ENCODE data around the gene PLRG1. TPM values are rescaled to one million over a fixed set of nuclear protein-coding genes. Genes with fewer than 3 reads are reported as not detected.

The PLRG1 gene
- total RNA-seq, 2 experiments from 2014 or later, result 41.7 to 104 TPM

DNA sequence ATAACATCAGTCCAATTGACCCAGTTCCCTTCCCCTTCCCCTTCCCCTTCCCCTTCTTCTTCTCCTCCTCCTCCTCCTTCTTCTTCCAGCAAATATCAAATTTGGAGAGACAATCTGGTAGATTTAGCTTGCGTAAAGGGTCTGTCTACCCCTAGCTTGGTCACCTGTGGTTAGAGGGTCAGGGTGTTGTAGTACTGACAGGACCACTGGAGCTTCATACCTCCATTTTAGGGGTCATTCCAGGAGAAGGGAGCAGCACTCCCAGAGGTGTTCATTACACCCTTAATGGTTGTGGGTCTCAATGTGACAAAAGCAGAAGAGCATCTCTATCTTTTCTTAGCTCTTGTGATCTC, 8.9 kb upstream of the PLRG1 start:
- DNase-seq (ENCODE audit: low spot score), result no peak
- Histone ChIP-seq H3K4me1 (ENCODE audit: insufficient read depth, low read length, poor library complexity, severe bottlenecking) (no peaks in the 10 kb centered on the region), H4K20me1 (ENCODE audit: insufficient read depth, low read length) (no peaks in the 10 kb centered on the region), H3K9me2 (ENCODE audit: insufficient read depth, low read length) (no peaks in the 10 kb centered on the region), H3K27ac (ENCODE audit: low read depth, low read length, poor library complexity, severe bottlenecking) (no peak overlapping the region), H3K4me3 (ENCODE audit: low read depth, low read length, poor library complexity, severe bottlenecking) (no peak overlapping the region), H3K9me3 (ENCODE audit: low read length) (no peaks in the 10 kb centered on the region), H3K36me3 (ENCODE audit: insufficient read depth, low read length) (no peaks in the 10 kb centered on the region), H2AFZ (ENCODE audit: low read length) (no peak overlapping the region), H3K4me2 (ENCODE audit: low read length) (no peak overlapping the region), H3K79me2 (ENCODE audit: insufficient read depth, low read depth, low read length) (no peaks in the 10 kb centered on the region)
- CTCF ChIA-PET (ENCODE audit: unreplicated experiment), result interaction anchor here (0.6 to 1.1 kb wide), 2 partner anchors 59 to 65 kb away, joined by 3 to 5 read pairs; no protein-coding TSS in a partner anchor
- intact Hi-C loops (cut with micrococcal nuclease; ENCODE audit: unreplicated experiment), result loop anchor here (10.0 kb wide), 1 partner anchor 246 kb away; no protein-coding TSS in a partner anchor
- BruUV-seq (replicated peaks), result no TSS peak
- POLR2A ChIA-PET, result interaction anchor here (0.6 to 1.2 kb wide), 2 partner anchors 60 to 816 kb away, joined by 3 to 4 read pairs; no protein-coding TSS in a partner anchor
- TF ChIP-seq EZH2phosphoT487 (IDR thresholded peaks at IDR 0.05; ENCODE audit: borderline replicate concordance, low read depth, low read length), result no peak

DNA sequence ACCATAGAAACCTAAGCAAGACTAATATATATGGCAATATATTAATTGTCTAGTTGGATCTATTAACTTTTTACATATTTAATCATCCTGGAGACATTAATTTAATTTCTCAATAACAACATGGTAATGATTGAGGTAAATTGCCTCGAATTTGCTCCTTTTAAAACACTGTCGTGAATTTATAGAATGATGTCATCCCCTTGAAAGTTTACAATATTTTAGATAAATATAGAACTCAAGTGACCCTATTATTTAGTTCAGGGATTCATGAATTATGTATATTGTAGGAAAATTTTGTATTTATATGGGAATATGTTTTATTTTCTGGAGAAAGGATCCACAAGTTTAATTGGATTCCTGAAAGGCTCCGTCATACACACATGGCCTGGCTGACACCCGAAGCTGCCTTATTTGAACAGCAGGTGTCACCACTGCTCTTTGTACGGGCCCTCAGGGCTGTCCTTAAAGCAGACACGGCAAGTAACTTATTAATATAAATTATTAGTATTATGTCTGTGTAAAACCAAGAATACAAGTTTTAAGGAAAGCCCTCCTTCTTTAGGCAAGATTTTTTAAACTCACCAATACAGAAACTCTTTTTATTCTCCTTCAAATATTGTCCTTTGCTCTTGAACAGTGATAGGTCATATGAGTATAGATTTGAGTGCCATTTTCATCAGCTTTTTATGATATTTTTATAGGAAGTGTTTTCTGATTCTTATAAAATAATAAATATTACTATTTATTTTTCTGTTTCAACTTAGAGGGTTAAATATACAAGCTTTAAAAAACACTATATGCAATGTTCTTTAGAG, 1.9 kb upstream of the PLRG1 start:
- ChIA-PET POLR2A (interaction anchor here (1.0 kb wide), 1 partner anchor 68 kb away, joined by 4 read pairs; no protein-coding TSS in a partner anchor), CTCF (ENCODE audit: unreplicated experiment) (no interaction called here)
- peak; percentile 74 for DNase-seq (ENCODE audit: low spot score)
- H3K9me2 ChIP-seq (ENCODE audit: insufficient read depth, low read length), result no peaks in the 10 kb centered on the region
- TF ChIP-seq EZH2phosphoT487 (IDR thresholded peaks at IDR 0.05; ENCODE audit: borderline replicate concordance, low read depth, low read length), result no peak
- TF ChIP-seq, protein P1, sequence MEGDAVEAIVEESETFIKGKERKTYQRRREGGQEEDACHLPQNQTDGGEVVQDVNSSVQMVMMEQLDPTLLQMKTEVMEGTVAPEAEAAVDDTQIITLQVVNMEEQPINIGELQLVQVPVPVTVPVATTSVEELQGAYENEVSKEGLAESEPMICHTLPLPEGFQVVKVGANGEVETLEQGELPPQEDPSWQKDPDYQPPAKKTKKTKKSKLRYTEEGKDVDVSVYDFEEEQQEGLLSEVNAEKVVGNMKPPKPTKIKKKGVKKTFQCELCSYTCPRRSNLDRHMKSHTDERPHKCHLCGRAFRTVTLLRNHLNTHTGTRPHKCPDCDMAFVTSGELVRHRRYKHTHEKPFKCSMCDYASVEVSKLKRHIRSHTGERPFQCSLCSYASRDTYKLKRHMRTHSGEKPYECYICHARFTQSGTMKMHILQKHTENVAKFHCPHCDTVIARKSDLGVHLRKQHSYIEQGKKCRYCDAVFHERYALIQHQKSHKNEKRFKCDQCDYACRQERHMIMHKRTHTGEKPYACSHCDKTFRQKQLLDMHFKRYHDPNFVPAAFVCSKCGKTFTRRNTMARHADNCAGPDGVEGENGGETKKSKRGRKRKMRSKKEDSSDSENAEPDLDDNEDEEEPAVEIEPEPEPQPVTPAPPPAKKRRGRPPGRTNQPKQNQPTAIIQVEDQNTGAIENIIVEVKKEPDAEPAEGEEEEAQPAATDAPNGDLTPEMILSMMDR (conservative IDR thresholded peaks at IDR 0.05; ENCODE audit: low read length), result peak; percentile 95
- intact Hi-C loops (cut with micrococcal nuclease; ENCODE audit: unreplicated experiment), result loop anchor here (1.0 to 10.0 kb wide), 4 partner anchors 66 to 820 kb away; no protein-coding TSS in a partner anchor
- H3K4me2 ChIP-seq (ENCODE audit: low read length), result no peak overlapping the region
- H4K20me1 ChIP-seq (ENCODE audit: insufficient read depth, low read length), result peaks cover 13% of the 10 kb centered on the region; the same call in 1 of the 2 replicates
- no peaks in the 10 kb centered on the region for H3K9me3 ChIP-seq (ENCODE audit: low read length)
- no TSS peak for BruUV-seq (replicated peaks)
- H3K4me3 ChIP-seq (ENCODE audit: low read depth, low read length, poor library complexity, severe bottlenecking), result no peak overlapping the region
- peaks cover 19% of the 10 kb centered on the region for H3K4me1 ChIP-seq (ENCODE audit: insufficient read depth, low read length, poor library complexity, severe bottlenecking)
- H3K27ac ChIP-seq (ENCODE audit: low read depth, low read length, poor library complexity, severe bottlenecking), result no peak overlapping the region
- H3K79me2 ChIP-seq (ENCODE audit: insufficient read depth, low read depth, low read length), result peaks cover 30% of the 10 kb centered on the region
- peak overlapping the region; percentile 33; the same call in 1 of the 2 replicates for H2AFZ ChIP-seq (ENCODE audit: low read length)
- H3K36me3 ChIP-seq (ENCODE audit: insufficient read depth, low read length), result peaks cover 15% of the 10 kb centered on the region

DNA sequence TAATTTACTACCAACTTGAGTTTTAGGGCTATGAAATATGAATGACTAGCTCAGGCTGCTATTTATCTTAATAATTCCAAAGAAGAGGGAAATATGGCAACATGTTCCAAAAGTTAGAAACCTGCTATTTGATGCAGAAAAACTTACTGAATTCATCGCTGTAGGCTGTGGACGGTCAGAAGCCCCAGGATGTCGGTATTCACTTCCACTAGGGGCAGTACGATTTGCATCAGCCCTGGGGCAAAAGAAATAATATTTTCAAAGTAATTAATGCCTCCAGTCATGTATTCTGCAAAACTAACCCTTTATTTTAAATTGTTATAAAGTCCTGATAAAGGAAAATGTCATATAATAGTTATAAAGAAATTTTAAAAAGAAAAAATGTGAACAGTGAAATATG, 4.5 kb downstream of the PLRG1 start:
- peaks cover 31% of the 10 kb centered on the region for H3K79me2 ChIP-seq (ENCODE audit: insufficient read depth, low read depth, low read length)
- ChIA-PET CTCF (ENCODE audit: unreplicated experiment) (no interaction called here), POLR2A (interaction anchor here (1.4 kb wide), 2 partner anchors 10 kb away, joined by 4 to 5 read pairs; no protein-coding TSS in a partner anchor)
- H3K9me3 ChIP-seq (ENCODE audit: low read length), result no peaks in the 10 kb centered on the region
- intact Hi-C loops (cut with micrococcal nuclease; ENCODE audit: unreplicated experiment), result no loop called here
- H4K20me1 ChIP-seq (ENCODE audit: insufficient read depth, low read length), result peaks cover 13% of the 10 kb centered on the region; the same call in 1 of the 2 replicates
- no peak overlapping the region for H3K4me2 ChIP-seq (ENCODE audit: low read length)
- no peak overlapping the region for H3K27ac ChIP-seq (ENCODE audit: low read depth, low read length, poor library complexity, severe bottlenecking)
- TF ChIP-seq, protein P1 (conservative IDR thresholded peaks at IDR 0.05; ENCODE audit: low read length), result peak; percentile 54
- no peak for TF ChIP-seq EZH2phosphoT487 (IDR thresholded peaks at IDR 0.05; ENCODE audit: borderline replicate concordance, low read depth, low read length)
- peaks cover 15% of the 10 kb centered on the region for H3K4me1 ChIP-seq (ENCODE audit: insufficient read depth, low read length, poor library complexity, severe bottlenecking)
- no TSS peak for BruUV-seq (replicated peaks)
- H3K9me2 ChIP-seq (ENCODE audit: insufficient read depth, low read length), result no peaks in the 10 kb centered on the region
- H2AFZ ChIP-seq (ENCODE audit: low read length), result no peak overlapping the region
- H3K36me3 ChIP-seq (ENCODE audit: insufficient read depth, low read length), result peaks cover 79% of the 10 kb centered on the region
- H3K4me3 ChIP-seq (ENCODE audit: low read depth, low read length, poor library complexity, severe bottlenecking), result no peak overlapping the region
- DNase-seq (ENCODE audit: low spot score), result no peak

Measured in OCI-LY7 (cell line).